Measurements from ENCODE around the gene SNX9.

GRCh38 chr6:157864185-157864761 is 41.2 kb downstream of the SNX9 start:
- TF ChIP-seq, protein P1, sequence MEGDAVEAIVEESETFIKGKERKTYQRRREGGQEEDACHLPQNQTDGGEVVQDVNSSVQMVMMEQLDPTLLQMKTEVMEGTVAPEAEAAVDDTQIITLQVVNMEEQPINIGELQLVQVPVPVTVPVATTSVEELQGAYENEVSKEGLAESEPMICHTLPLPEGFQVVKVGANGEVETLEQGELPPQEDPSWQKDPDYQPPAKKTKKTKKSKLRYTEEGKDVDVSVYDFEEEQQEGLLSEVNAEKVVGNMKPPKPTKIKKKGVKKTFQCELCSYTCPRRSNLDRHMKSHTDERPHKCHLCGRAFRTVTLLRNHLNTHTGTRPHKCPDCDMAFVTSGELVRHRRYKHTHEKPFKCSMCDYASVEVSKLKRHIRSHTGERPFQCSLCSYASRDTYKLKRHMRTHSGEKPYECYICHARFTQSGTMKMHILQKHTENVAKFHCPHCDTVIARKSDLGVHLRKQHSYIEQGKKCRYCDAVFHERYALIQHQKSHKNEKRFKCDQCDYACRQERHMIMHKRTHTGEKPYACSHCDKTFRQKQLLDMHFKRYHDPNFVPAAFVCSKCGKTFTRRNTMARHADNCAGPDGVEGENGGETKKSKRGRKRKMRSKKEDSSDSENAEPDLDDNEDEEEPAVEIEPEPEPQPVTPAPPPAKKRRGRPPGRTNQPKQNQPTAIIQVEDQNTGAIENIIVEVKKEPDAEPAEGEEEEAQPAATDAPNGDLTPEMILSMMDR (conservative IDR thresholded peaks at IDR 0.05): no peak
- TF ChIP-seq ZFX (IDR thresholded peaks at IDR 0.05): no peak
